ENCODE measurements around the gene HOTAIR.

Gene HOTAIR

GRCh38 chr12:53939141-53940108 lies 35.3 kb downstream of the HOTAIR start:
- DNase-seq, result peak; percentile 2

- peak; percentile 88 for DNase-seq
These were observed 36.2 kb downstream of the HOTAIR start, which contains the start of gene HOXC13 for GRCh38 chr12:53938326-53939140. Gene HOXC13, plus strand, starts transcription at chr12:53938831. Its CDS starts 76 bp downstream, at chr12:53938907.

GRCh38 chr12:53937596-53938325 lies 37.0 kb downstream of the HOTAIR start:
- no peak for DNase-seq

- no peak for DNase-seq
These were observed 37.7 kb downstream of the HOTAIR start for GRCh38 chr12:53937099-53937498.

DNA sequence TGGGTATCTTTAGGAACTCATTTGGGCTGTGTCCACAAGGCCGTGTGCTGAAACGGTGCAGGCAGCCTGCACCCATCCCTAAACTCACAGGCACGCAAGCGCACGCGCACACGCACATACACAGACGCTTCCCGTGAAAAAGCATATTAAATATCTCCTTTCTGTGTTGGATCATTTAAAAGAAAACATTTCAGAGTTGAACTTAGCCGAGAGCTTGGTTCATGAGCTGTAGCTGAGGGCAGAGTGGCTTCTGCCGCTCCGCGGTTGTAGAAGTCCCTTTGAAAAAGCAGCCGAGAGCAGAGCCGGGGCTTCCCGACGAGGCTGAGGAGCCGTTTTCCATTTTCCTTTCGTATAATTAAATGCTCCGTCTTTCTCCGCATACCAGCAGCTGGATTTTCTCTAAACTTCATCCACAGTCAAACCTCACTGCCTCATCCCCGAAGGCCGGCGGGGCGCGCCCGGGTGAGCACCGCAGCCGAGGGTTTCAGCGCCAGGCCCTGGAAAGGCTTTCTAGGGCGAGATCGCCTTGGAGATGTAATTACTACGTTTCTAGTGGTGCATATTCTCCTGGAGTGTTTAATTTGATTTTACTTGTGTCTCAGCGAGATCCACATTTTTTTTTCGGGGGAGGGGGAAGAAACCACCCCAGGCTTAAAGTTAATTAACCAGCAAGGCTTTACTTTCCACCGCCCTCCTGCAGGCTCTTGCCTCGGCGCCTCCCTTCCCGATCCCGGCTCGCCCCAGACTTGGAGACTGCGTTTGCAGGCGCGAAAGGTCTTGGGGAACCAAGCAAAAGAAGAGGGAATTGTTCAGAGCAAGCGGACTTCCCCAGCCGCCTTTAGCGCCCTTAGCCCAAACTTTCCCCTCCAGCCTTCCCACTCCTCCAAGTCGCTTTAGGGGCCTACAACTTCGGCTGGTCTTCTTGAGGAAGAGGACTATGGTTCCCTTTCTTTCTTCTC lies 39.1 kb downstream of the HOTAIR start:
- no peak for DNase-seq

- DNase-seq, result no peak
These were observed 41.8 kb downstream of the HOTAIR start for GRCh38 chr12:53932915-53933314.

DNA sequence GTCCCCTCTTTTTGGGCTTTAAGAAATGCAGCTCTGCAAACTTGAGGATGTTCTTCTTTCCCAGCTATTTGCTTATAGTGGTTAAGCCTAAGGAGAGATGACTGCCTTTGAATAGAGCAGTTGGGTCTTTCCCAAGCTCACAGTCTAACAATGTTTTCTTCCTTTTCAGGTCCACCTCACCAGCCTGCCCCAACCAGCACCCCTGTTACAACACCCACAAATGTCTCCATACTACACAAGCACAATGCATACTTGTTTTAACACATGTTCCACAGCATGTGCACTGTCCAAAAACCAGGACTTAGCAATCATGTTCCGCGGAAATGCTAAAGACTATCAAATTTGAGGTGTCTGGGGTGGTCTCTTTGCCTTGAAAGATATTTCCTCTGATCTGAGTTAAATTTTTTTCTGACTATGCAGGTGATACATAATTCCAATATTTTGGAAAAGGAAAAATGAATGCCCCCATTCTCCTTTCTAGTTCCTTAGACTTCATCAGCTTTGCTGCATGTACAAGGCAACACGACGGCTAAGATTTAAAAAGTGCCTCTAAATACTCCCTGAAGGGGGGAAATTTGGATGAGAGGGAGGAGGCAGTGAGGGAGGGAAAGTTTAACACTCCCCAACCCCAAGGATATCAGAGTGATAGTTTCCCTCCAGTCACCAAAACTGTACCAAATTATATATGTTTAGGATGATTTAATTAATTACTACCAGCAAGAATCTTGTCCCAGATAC lies 42.7 kb downstream of the HOTAIR start:
- DNase-seq, result no peak

DNA sequence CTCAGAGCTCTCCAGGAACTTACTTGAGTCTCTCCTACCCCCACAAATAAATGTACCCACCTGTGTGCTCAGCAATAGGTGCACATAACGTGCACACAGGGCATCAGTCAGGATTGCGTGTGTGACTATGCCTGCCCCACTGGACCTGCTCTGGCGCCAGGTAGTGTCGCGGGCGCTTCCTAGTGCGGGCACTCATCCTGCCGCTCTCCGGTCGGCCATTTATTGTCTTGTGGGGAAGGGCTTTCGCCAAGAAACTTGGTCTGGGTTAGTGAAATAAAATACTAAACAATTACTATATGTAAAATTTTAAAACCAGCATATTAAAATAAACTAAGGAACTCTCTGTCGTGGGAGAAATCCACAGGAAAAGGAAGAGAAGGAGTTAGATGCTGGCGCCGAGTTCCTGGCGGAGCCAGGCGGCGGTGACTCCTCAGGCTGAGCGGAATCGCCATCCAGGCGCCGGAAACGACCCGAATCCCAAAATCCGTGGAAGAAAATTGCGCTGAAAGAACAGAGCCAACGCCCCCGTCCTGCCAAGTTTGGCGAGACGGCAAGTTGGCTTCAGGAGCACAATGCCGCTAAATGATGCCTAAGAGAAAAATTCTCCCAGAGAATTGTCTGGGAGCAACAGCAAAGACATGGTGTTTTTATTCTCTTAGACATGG lies 44.0 kb downstream of the HOTAIR start:
- DNase-seq, result no peak

DNA sequence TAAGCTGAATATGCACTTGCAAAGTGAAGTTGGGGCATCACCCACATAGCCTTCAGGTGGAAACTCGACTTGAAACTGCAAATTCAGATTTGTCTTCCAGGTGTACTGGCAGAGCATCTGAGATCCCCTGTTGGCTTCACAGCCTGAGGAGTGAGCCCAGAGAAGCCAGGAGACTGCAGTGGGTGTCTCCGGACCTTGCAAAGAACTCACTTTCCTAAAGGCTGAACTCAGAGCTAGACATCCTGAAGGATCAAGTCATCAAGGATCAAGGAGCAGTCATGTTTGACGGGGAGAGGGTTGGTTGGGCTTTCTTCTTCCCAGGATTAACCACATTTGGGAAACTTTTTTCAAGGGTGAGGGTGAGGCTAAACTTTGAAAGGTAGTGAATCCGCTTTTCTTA lies 45.2 kb downstream of the HOTAIR start:
- DNase-seq, result no peak

GRCh38 chr12:53928054-53928835 lies 46.5 kb downstream of the HOTAIR start:
- DNase-seq, result no peak

- no peak for DNase-seq
These were observed 47.3 kb downstream of the HOTAIR start for GRCh38 chr12:53927220-53928029.

- DNase-seq, result no peak
These were observed 50.0 kb downstream of the HOTAIR start for GRCh38 chr12:53924521-53925405.

DNA sequence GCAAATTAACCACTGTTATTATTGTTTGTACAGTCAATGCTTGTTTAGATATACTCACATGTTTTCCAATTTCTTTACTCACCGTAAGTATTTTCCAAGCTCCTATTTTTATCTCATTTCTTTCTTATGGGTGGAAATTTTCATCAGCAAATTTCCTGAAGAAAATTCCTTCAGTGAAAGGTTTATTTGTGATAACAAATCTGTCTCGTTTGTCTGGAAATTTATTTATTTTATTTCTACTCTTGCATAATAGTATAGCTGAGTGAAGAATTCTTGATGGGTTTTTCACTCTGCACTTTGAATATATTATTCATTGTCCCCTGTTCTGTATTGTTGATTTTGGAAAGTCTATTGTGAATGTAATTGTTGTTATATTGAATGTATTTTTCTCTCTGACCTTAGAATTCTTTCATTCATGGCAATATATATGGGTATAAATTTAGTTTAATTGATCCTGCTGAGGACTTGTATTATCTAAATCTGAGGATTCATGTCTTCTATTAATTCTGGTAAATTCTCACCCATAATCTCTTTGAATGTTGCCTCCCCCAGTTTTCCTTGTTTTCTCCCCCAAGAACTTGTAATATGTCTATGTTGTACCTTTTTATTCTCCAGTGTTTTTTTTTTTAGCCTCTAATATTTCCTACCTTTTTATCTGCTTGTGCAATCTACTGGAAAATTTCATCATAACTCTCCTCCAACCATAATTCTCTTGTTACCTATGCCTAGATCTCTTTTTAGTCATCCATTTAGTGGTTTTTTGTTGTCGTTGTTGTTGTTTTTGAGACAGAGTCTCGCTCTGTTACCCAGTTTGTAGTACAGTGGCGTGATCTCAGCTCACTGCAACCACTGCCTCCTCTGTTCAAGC lies 57.7 kb downstream of the HOTAIR start:
- DNase-seq, result no peak

Measured in DMS79 treated with DMSO at 0.1 percent for 48 hours (cell line).